H1 (cell line): Measurements from ENCODE around the gene NSD2. TPM values are rescaled to one million over a fixed set of nuclear protein-coding genes. Genes with fewer than 3 reads are reported as not detected.

Experiments
- BRCA1 ChIP-seq: IDR thresholded peaks from 2 replicates; pipeline ENCODE4 v1.6.1; 2012; ENCODE audit warnings: low read depth, low read length, improper control_type of control experiment
- CEBPB ChIP-seq: IDR thresholded peaks from 2 replicates; pipeline ENCODE4 v1.6.1; 2012; ENCODE audit warnings: low read depth, low read length
- CTCF ChIP-seq, 3 experiments: IDR thresholded peaks; 1 replicate in 2 of 3; 2 replicates in 1 of 3; pipeline versions ENCODE4 v1.5.1 to v1.6.1; 2011; ENCODE audit warnings: low read length in 3 of 3, mild to moderate bottlenecking in 3 of 3, inconsistent platforms in 2 of 3, low read depth in 1 of 3, moderate library complexity in 1 of 3; ENCODE audit not compliant: insufficient read depth in 1 of 3; ENCODE audit errors: control extremely low read depth in 1 of 3
- EP300 ChIP-seq, 2 experiments: IDR thresholded peaks; 1 replicate in 1 of 2; 2 replicates in 1 of 2; pipeline ENCODE4 v1.6.1; 2011 to 2012; ENCODE audit warnings: low read depth in 2 of 2, low read length in 2 of 2, mild to moderate bottlenecking in 2 of 2, borderline replicate concordance in 1 of 2, inconsistent platforms in 1 of 2, moderate library complexity in 1 of 2
- KDM1A ChIP-seq: fragments of 200-600, 300-600 bp; sonication (generic); IDR thresholded peaks from 2 replicates; pipeline ENCODE4 v1.7.1; 2016; ENCODE audit warnings: mild to moderate bottlenecking, low read length, borderline replicate concordance
- KDM4A ChIP-seq: IDR thresholded peaks from one replicate; pipeline ENCODE4 v1.7.1; 2012; ENCODE audit warnings: low read depth, mild to moderate bottlenecking, moderate library complexity, low read length, inconsistent platforms; ENCODE audit not compliant: severe bottlenecking
- KDM5A ChIP-seq: fragments of 200-600 bp; IDR thresholded peaks from 2 replicates; pipeline ENCODE4 v1.7.1; 2012; ENCODE audit warnings: mild to moderate bottlenecking, low read length, inconsistent platforms, mixed read lengths
- PHF8 ChIP-seq: fragments of 200-600 bp; sonication (generic); conservative IDR thresholded peaks from 2 replicates; pipeline ENCODE4 v1.7.1; 2012; ENCODE audit warnings: low read depth, mild to moderate bottlenecking, inconsistent platforms, low read length, moderate library complexity
- POU5F1 ChIP-seq: IDR thresholded peaks from 2 replicates; pipeline ENCODE4 v1.6.1; 2011; ENCODE audit warnings: low read depth, mild to moderate bottlenecking, low read length, moderate library complexity
- SAP30 ChIP-seq: fragments of 300-600 bp; sonication (generic); IDR thresholded peaks from 2 replicates; pipeline ENCODE4 v1.7.1; 2012; ENCODE audit warnings: low read length, moderate library complexity, mild to moderate bottlenecking, inconsistent platforms; ENCODE audit not compliant: insufficient read depth, insufficient replicate concordance
- SIN3A ChIP-seq, 2 experiments: IDR thresholded peaks in 1 of 2; conservative IDR thresholded peaks in 1 of 2; 2 replicates each; pipeline ENCODE4 v1.6.1; 2011 to 2012; ENCODE audit warnings: low read length in 2 of 2, improper control_type of control experiment in 1 of 2, low read depth in 1 of 2, mild to moderate bottlenecking in 1 of 2
- SIRT6 ChIP-seq: IDR thresholded peaks from one replicate; pipeline ENCODE4 v1.7.1; 2012; ENCODE audit warnings: low read length, inconsistent platforms
- polyA plus RNA-seq, 7 experiments: library from polyadenylated mRNA; depleted of rRNA in 3 of 7; stranded (reverse) in 5 of 7; unstranded in 2 of 7; fragments of >200 nt in 5 of 7; fragments of 200-250 nt in 2 of 7; gene quantifications; 1 replicate in 5 of 7; 2 replicates in 1 of 7; 4 replicates in 1 of 7; pipeline versions ENCODE4 v1.2.1 to v1.2.3, GENCODE V29; 2011 to 2013; ENCODE audit warnings: missing spikeins in 2 of 7, mixed read lengths in 2 of 7
- total RNA-seq: library from RNA; stranded (reverse); fragmentation: NEBNext Ultra II Directional; extraction: Animal tissue kit (Norgen Biotek cat#: 25700); gene quantifications from 2 replicates; pipeline ENCODE4 v1.2.1, GENCODE V29; 2021

Gene NSD2
- total and polyA plus RNA-seq, 2 of the 8 experiments (the other 6 are each of a cell fraction or from before 2014, with no cell fraction given): 26.7 to 129 TPM

GRCh38 chr4:1834047-1834775 lies 37.0 kb upstream of the NSD2 start (continued):
- TF ChIP-seq CTCF (IDR thresholded peaks at IDR 0.05; ENCODE audit: control extremely low read depth in 1 of 3, insufficient read depth in 1 of 3, low read depth in 1 of 3, low read length in 3 of 3): no peak
- TF ChIP-seq CEBPB: no peak
- TF ChIP-seq KDM1A: no peak
- TF ChIP-seq KDM4A: no peak
- no peak for TF ChIP-seq BRCA1
- no peak for TF ChIP-seq POU5F1
- TF ChIP-seq SAP30: no peak
- TF ChIP-seq SIRT6: no peak
- TF ChIP-seq KDM5A: no peak
- TF ChIP-seq SIN3A (conservative IDR thresholded peaks at IDR 0.05 in 1 of 2, IDR thresholded peaks at IDR 0.05 in 1 of 2; ENCODE audit: low read depth in 1 of 2, low read length in 2 of 2): no peak
- TF ChIP-seq EP300 (IDR thresholded peaks at IDR 0.05; ENCODE audit: borderline replicate concordance in 1 of 2, low read depth in 2 of 2, low read length in 2 of 2): no peak
- no peak for TF ChIP-seq PHF8
- TF ChIP-seq, all 59 proteins: peak for 0
